Breast epithelium (tissue), 4 donors: Measurements from ENCODE around the gene ZNF579. TPM values are rescaled to one million over a fixed set of nuclear protein-coding genes. Genes with fewer than 3 reads are reported as not detected.

Source experiments
- DNase-seq, 2 donors: peaks; one replicate each; pipeline ENCODE4 v3.0.0-alpha.2; 2019; ENCODE audit warnings: low spot score in 2 of 2
- H3K27ac ChIP-seq, 2 donors: fragments of 200-600 bp; sonication (generic) in 1 of 2; one replicate each; pipeline ENCODE4 v1.5.1; 2016 to 2019; ENCODE audit warnings: mild to moderate bottlenecking in 1 of 2
- H3K27me3 ChIP-seq, 2 donors: fragments of 200-600 bp; sonication (generic) in 1 of 2; one replicate each; pipeline versions ENCODE4 v1.5.1 to v1.6.0; 2017 to 2019; ENCODE audit warnings: control low read depth in 1 of 2, mild to moderate bottlenecking in 1 of 2
- H3K36me3 ChIP-seq: fragments of 200-600 bp; one replicate; pipeline ENCODE4 v1.5.1; 2019
- H3K4me1 ChIP-seq, 2 donors: fragments of 200-600 bp; sonication (generic); one replicate each; pipeline ENCODE4 v1.5.1; 2016 to 2019; ENCODE audit warnings: control low read depth in 1 of 2
- H3K4me3 ChIP-seq, 3 donors: fragments of 200-600 bp; sonication (generic); 1 replicate in 2 of 3; 2 replicates in 1 of 3; pipeline ENCODE4 v1.5.1; 2016 to 2019; ENCODE audit warnings: mild to moderate bottlenecking in 3 of 3, moderate library complexity in 2 of 3
- H3K9me3 ChIP-seq, 2 donors: fragments of 200-600 bp; sonication (generic) in 1 of 2; one replicate each; pipeline ENCODE4 v1.5.1; 2016 to 2019; ENCODE audit warnings: control low read depth in 1 of 2
- POLR2A ChIP-seq: fragments of 450-650 bp; IDR thresholded peaks from one replicate; pipeline ENCODE4 v1.6.1; 2016; ENCODE audit warnings: antibody characterized with exemption, mild to moderate bottlenecking, moderate library complexity
- POLR2AphosphoS5 ChIP-seq, 3 donors: sonication (generic); formaldehyde crosslinking; IDR thresholded peaks; one replicate each; pipeline ENCODE4 v1.6.1; 2017; ENCODE audit warnings: antibody characterized with exemption in 3 of 3
- intact Hi-C: fragments of 100-400 bp; cut with DNase I; formaldehyde crosslinking; loops from one replicate; pipeline ENCODE4 v1.15.1; 2023; ENCODE audit warnings: low total_unique reads
- total RNA-seq, 3 donors: library from RNA; depleted of rRNA; stranded (reverse); fragments of >200 nt; gene quantifications; one replicate each; pipeline ENCODE4 v1.1.0, GENCODE V29; 2016
- TF ChIP-seq, protein P1 (sequence below), 3 donors: fragments of 450-650 bp; IDR thresholded peaks; one replicate each; pipeline ENCODE4 v1.5.1; 2016 to 2017; ENCODE audit warnings: antibody characterized with exemption in 3 of 3, mild to moderate bottlenecking in 3 of 3, moderate library complexity in 3 of 3

Gene ZNF579, protein sequence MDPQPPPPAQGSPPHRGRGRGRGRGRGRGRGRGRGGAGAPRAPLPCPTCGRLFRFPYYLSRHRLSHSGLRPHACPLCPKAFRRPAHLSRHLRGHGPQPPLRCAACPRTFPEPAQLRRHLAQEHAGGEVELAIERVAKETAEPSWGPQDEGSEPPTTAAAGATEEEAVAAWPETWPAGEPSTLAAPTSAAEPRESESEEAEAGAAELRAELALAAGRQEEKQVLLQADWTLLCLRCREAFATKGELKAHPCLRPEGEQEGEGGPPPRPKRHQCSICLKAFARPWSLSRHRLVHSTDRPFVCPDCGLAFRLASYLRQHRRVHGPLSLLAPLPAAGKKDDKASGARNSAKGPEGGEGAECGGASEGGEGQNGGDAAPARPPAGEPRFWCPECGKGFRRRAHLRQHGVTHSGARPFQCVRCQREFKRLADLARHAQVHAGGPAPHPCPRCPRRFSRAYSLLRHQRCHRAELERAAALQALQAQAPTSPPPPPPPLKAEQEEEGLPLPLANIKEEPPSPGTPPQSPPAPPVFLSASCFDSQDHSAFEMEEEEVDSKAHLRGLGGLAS
- total RNA-seq: 1 to 10 TPM; 1.6 to 2.3 (median 1.6) TPM

- Histone ChIP-seq H3K4me1 (peaks cover 3 to 7% of the 10 kb centered on the region in 2 donors), H3K36me3 (peaks cover 13% of the 10 kb centered on the region), H3K4me3 (peak within 1 kb of the TSS; percentile 85 to 94 (median 88)), H3K9me3 (peaks cover 0 to 4% of the 10 kb centered on the region in 2 donors), H3K27me3 (no peaks in the 10 kb centered on the region), H3K27ac (peak within 1 kb of the TSS; percentile 93 to 94)
- intact Hi-C loops: no loop called here
- DNase-seq: peak; percentile 78 to 86
- TF ChIP-seq POLR2A (no peak), POLR2AphosphoS5 (IDR thresholded peaks at IDR 0.05) (peak in 2 of 3 donors; percentile 56 to 62)
- TF ChIP-seq, protein P1, sequence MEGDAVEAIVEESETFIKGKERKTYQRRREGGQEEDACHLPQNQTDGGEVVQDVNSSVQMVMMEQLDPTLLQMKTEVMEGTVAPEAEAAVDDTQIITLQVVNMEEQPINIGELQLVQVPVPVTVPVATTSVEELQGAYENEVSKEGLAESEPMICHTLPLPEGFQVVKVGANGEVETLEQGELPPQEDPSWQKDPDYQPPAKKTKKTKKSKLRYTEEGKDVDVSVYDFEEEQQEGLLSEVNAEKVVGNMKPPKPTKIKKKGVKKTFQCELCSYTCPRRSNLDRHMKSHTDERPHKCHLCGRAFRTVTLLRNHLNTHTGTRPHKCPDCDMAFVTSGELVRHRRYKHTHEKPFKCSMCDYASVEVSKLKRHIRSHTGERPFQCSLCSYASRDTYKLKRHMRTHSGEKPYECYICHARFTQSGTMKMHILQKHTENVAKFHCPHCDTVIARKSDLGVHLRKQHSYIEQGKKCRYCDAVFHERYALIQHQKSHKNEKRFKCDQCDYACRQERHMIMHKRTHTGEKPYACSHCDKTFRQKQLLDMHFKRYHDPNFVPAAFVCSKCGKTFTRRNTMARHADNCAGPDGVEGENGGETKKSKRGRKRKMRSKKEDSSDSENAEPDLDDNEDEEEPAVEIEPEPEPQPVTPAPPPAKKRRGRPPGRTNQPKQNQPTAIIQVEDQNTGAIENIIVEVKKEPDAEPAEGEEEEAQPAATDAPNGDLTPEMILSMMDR (IDR thresholded peaks at IDR 0.05): no peak
Observed at GRCh38 chr19:55580628-55581144, at the start of gene ZNF579. Gene ZNF579 (minus strand): TSS chr19:55580848. CDS start chr19:55579639, 1,209 bp downstream.

GRCh38 chr19:55626350-55626749, 45.7 kb upstream of the ZNF579 start:
- Histone ChIP-seq H3K9me3 (no peaks in the 10 kb centered on the region), H3K36me3 (no peaks in the 10 kb centered on the region), H3K27ac (no peak overlapping the region), H3K4me1 (no peaks in the 10 kb centered on the region), H3K27me3 (no peaks in the 10 kb centered on the region), H3K4me3 (no peak overlapping the region)
- no peak for DNase-seq
- TF ChIP-seq POLR2A (no peak), POLR2AphosphoS5 (IDR thresholded peaks at IDR 0.05) (no peak)
- TF ChIP-seq, protein P1 (IDR thresholded peaks at IDR 0.05): no peak
- intact Hi-C loops: no loop called here

- no peaks in the 10 kb centered on the region for H3K9me3 ChIP-seq
- H3K27ac ChIP-seq: peak overlapping the region; percentile 97 to 99
- peak overlapping the region; percentile 58 to 74 (median 66) for H3K4me3 ChIP-seq
- intact Hi-C loops: no loop called here
- no peak for TF ChIP-seq POLR2A
- no peak for TF ChIP-seq POLR2AphosphoS5 (IDR thresholded peaks at IDR 0.05)
- TF ChIP-seq, protein P1 (IDR thresholded peaks at IDR 0.05): no peak
- H3K36me3 ChIP-seq: no peaks in the 10 kb centered on the region
- no peaks in the 10 kb centered on the region for H3K4me1 ChIP-seq
- no peak for DNase-seq
- H3K27me3 ChIP-seq: no peaks in the 10 kb centered on the region
Observed at GRCh38 chr19:55625004-55625326, 44.3 kb upstream of the ZNF579 start.

DNA sequence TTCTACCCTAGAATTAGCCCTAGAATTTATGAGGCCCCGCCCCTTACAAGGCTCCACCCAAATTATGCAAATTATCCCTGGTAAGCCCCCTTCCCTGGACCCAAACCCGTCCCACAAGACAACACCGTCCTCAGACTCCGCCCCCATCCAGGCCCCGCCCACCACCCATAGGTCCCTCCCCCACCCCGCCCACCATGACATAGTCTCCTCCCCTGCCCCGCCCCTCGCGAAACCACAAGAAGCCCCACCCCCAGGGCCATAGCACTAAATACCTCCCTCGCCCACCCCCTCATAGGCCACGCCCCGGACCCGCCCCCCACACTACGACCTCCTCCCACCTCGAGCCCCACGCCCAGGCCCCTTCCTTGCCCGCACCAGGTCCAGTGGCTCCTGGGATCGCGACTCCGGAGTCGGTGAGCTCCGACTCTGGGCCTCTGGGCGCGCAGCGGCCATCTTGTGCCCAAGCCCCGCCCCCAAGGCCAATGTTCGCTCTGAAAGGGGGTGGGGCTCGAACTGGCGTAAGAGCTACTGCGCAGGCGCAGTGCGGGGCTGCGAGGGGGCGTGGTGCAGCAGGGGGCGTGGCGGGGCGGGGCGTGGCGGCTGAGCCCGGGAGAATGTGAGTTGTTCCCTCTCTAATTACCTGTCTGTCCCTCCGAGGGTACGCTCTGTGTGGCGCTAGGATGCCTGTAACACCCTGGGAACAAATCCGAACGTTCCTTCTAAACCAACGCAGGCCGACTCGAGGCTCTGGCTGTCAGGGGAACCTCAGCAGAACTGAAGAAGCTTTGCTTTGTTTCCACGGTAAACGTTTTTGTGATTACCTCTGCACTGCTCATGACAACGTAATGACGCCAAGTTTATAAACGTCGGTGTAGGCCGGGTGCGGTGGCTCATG, 43.7 kb upstream of the ZNF579 start, which contains the start of gene ZNF784:
ZNF784 (minus strand) TSS at position 458 of the 895 bp plus-strand sequence; CDS start at position 453, 5 bp downstream.
- Histone ChIP-seq H3K4me3 (peak within 1 kb of the TSS; percentile 58 to 74 (median 66)), H3K4me1 (no peaks in the 10 kb centered on the region), H3K9me3 (no peaks in the 10 kb centered on the region), H3K27me3 (no peaks in the 10 kb centered on the region), H3K27ac (peak within 1 kb of the TSS; percentile 97 to 99), H3K36me3 (no peaks in the 10 kb centered on the region)
- intact Hi-C loops: no loop called here
- peak; percentile 90 to 96 for DNase-seq
- TF ChIP-seq POLR2AphosphoS5 (IDR thresholded peaks at IDR 0.05): peak; percentile 41 to 83 (median 82)
- TF ChIP-seq POLR2A: peak; percentile 66
- TF ChIP-seq, protein P1 (IDR thresholded peaks at IDR 0.05): no peak
